ENCODE measurements around the gene THOP1.
A peak's percentile ranks its signal among the peaks of the same experiment; 100 is the strongest.

DNA sequence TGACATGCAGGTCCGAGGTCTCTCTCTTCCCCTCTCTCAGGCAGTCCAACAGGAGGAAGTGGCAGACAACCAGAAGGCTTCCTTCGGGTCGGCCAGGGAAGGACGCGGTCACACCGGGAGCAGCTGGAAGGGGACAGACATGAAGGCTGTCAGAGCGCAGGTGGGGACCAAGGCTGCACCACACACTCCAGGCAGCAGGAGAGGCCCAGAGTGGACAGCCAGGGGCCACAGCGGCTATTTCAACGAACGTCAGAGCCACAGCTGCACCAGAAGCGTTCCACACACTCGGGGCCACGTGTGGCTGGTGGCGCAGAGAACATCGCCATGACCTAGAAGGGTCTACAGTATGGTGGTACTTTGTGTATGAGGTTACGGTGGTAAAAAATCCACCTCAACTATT lies 29.5 kb upstream of the THOP1 start:
- TF ChIP-seq SMC3 (IDR thresholded peaks at IDR 0.05; ENCODE audit: borderline replicate concordance, low read length) (no peak), CREM (IDR thresholded peaks at IDR 0.05; ENCODE audit: low read depth) (no peak), HCFC1 (IDR thresholded peaks at IDR 0.05; ENCODE audit: low read length) (no peak), SP1 (IDR thresholded peaks at IDR 0.05; ENCODE audit: low read depth, low read length) (no peak), KAT2A (conservative IDR thresholded peaks at IDR 0.05; ENCODE audit: control insufficient read depth, low read depth, low read length) (no peak), CHD4 (IDR thresholded peaks at IDR 0.05) (no peak), CEBPB (IDR thresholded peaks at IDR 0.05; ENCODE audit: borderline replicate concordance in 1 of 2, low read depth in 2 of 2, low read length in 2 of 2) (no peak), POLR2A (IDR thresholded peaks at IDR 0.05; ENCODE audit: low read depth, low read length) (0 out of 2 replicates have a peak, but pooled peaks have one; percentile 17), SIN3A (IDR thresholded peaks at IDR 0.05; ENCODE audit: low read depth, low read length) (no peak)
- TF ChIP-seq, protein P1, sequence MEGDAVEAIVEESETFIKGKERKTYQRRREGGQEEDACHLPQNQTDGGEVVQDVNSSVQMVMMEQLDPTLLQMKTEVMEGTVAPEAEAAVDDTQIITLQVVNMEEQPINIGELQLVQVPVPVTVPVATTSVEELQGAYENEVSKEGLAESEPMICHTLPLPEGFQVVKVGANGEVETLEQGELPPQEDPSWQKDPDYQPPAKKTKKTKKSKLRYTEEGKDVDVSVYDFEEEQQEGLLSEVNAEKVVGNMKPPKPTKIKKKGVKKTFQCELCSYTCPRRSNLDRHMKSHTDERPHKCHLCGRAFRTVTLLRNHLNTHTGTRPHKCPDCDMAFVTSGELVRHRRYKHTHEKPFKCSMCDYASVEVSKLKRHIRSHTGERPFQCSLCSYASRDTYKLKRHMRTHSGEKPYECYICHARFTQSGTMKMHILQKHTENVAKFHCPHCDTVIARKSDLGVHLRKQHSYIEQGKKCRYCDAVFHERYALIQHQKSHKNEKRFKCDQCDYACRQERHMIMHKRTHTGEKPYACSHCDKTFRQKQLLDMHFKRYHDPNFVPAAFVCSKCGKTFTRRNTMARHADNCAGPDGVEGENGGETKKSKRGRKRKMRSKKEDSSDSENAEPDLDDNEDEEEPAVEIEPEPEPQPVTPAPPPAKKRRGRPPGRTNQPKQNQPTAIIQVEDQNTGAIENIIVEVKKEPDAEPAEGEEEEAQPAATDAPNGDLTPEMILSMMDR (IDR thresholded peaks at IDR 0.05 in 2 of 3, conservative IDR thresholded peaks at IDR 0.05 in 1 of 3; ENCODE audit: control insufficient read depth in 2 of 3, extremely low read depth in 1 of 3, insufficient read depth in 1 of 3, low read depth in 3 of 3, low read length in 3 of 3), result no peak
- TF ChIP-seq, protein P2, sequence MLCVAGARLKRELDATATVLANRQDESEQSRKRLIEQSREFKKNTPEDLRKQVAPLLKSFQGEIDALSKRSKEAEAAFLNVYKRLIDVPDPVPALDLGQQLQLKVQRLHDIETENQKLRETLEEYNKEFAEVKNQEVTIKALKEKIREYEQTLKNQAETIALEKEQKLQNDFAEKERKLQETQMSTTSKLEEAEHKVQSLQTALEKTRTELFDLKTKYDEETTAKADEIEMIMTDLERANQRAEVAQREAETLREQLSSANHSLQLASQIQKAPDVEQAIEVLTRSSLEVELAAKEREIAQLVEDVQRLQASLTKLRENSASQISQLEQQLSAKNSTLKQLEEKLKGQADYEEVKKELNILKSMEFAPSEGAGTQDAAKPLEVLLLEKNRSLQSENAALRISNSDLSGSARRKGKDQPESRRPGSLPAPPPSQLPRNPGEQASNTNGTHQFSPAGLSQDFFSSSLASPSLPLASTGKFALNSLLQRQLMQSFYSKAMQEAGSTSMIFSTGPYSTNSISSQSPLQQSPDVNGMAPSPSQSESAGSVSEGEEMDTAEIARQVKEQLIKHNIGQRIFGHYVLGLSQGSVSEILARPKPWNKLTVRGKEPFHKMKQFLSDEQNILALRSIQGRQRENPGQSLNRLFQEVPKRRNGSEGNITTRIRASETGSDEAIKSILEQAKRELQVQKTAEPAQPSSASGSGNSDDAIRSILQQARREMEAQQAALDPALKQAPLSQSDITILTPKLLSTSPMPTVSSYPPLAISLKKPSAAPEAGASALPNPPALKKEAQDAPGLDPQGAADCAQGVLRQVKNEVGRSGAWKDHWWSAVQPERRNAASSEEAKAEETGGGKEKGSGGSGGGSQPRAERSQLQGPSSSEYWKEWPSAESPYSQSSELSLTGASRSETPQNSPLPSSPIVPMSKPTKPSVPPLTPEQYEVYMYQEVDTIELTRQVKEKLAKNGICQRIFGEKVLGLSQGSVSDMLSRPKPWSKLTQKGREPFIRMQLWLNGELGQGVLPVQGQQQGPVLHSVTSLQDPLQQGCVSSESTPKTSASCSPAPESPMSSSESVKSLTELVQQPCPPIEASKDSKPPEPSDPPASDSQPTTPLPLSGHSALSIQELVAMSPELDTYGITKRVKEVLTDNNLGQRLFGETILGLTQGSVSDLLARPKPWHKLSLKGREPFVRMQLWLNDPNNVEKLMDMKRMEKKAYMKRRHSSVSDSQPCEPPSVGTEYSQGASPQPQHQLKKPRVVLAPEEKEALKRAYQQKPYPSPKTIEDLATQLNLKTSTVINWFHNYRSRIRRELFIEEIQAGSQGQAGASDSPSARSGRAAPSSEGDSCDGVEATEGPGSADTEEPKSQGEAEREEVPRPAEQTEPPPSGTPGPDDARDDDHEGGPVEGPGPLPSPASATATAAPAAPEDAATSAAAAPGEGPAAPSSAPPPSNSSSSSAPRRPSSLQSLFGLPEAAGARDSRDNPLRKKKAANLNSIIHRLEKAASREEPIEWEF (IDR thresholded peaks at IDR 0.05; ENCODE audit: insufficient replicate concordance, low read depth, low read length), result no peak
- TF ChIP-seq, protein P3, sequence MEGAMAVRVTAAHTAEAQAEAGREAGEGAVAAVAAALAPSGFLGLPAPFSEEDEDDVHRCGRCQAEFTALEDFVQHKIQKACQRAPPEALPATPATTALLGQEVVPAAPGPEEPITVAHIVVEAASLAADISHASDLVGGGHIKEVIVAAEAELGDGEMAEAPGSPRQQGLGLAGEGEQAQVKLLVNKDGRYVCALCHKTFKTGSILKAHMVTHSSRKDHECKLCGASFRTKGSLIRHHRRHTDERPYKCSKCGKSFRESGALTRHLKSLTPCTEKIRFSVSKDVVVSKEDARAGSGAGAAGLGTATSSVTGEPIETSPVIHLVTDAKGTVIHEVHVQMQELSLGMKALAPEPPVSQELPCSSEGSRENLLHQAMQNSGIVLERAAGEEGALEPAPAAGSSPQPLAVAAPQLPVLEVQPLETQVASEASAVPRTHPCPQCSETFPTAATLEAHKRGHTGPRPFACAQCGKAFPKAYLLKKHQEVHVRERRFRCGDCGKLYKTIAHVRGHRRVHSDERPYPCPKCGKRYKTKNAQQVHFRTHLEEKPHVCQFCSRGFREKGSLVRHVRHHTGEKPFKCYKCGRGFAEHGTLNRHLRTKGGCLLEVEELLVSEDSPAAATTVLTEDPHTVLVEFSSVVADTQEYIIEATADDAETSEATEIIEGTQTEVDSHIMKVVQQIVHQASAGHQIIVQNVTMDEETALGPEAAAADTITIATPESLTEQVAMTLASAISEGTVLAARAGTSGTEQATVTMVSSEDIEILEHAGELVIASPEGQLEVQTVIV (IDR thresholded peaks at IDR 0.05; ENCODE audit: borderline replicate concordance, partially characterized antibody), result no peak

All from GM12878 (cell line).